IMR-90 (cell line): ENCODE data around the gene SLC8A3. TPM values are rescaled to one million over a fixed set of nuclear protein-coding genes. Genes with fewer than 3 reads are reported as not detected.

ENCODE experiments used
- ATAC-seq: fragments of 200-7000 bp; cut with Tn5 transposase; 2 replicates; pipeline ENCODE4 v1.9.1; 2020; ENCODE audit warnings: low read depth, mild to moderate bottlenecking, moderate library complexity
- BruUV-seq: library from RNA; stranded (reverse); fragments of 400-500 nt; replicated peaks from 2 replicates; lab custom pipeline; 2021; lab: Mats Ljungman, UMichigan
- CTCF ChIA-PET: fragments of 300-600 bp; formaldehyde crosslinking; extraction: SDS; loops from one replicate; lab custom pipeline; 2021; ENCODE audit warnings: antibody characterized with exemption; lab: Yijun Ruan, JAX
- POLR2A ChIA-PET: fragments of 300-600 bp; sonication (Branson Sonifier 250); formaldehyde crosslinking; loops from one replicate; lab custom pipeline; 2022; ENCODE audit warnings: antibody characterized with exemption; ENCODE audit not compliant: unreplicated experiment; lab: Charles Lee
- DNase-seq: peaks from one replicate; pipeline ENCODE4 v3.0.0; 2013
- H2AFZ ChIP-seq: replicated peaks from 2 replicates; pipeline ENCODE3; 2013; ENCODE audit warnings: low read length, mild to moderate bottlenecking; ENCODE audit not compliant: poor library complexity
- H2AK5ac ChIP-seq: 2 replicates; pipeline ENCODE4 v1.6.1; 2013; ENCODE audit warnings: low read depth, low read length, inconsistent platforms
- H2AK9ac ChIP-seq: replicated peaks from 2 replicates; pipeline ENCODE3; 2013; ENCODE audit warnings: mild to moderate bottlenecking, low read depth, low read length, moderate library complexity; ENCODE audit not compliant: poor library complexity
- H2BK120ac ChIP-seq: 2 replicates; pipeline ENCODE4 v1.6.1; 2013; ENCODE audit warnings: low read depth, low read length, inconsistent platforms
- H2BK15ac ChIP-seq: 3 replicates; pipeline ENCODE4 v1.6.1; 2013; ENCODE audit warnings: low read depth, low read length, inconsistent platforms
- H2BK20ac ChIP-seq: 2 replicates; pipeline ENCODE4 v1.6.1; 2013; ENCODE audit warnings: low read depth, mild to moderate bottlenecking, inconsistent platforms, low read length, moderate library complexity
- H2BK5ac ChIP-seq: 2 replicates; pipeline ENCODE4 v1.6.1; 2013; ENCODE audit warnings: mild to moderate bottlenecking, low read depth, low read length, inconsistent platforms; ENCODE audit not compliant: poor library complexity, severe bottlenecking
- H3K14ac ChIP-seq: replicated peaks from 2 replicates; pipeline ENCODE4 v1.6.1; 2013; ENCODE audit warnings: low read depth, low read length, inconsistent platforms
- H3K18ac ChIP-seq: 2 replicates; pipeline ENCODE4 v1.6.1; 2013; ENCODE audit warnings: low read depth, low read length, control low read depth
- H3K23ac ChIP-seq: 2 replicates; pipeline ENCODE4 v1.6.1; 2013; ENCODE audit warnings: low read depth, low read length, inconsistent platforms
- H3K27ac ChIP-seq: 2 replicates; pipeline ENCODE4 v1.5.1; 2013; ENCODE audit warnings: mild to moderate bottlenecking, control low read depth, low read length; ENCODE audit not compliant: insufficient read depth
- H3K27me3 ChIP-seq: 2 replicates; pipeline ENCODE4 v1.6.1; 2013; ENCODE audit warnings: low read length; ENCODE audit not compliant: control insufficient read depth, insufficient read depth
- H3K36me3 ChIP-seq: 2 replicates; pipeline ENCODE4 v1.6.1; 2013; ENCODE audit warnings: low read length, mixed read lengths; ENCODE audit not compliant: control insufficient read depth, insufficient read depth
- H3K4ac ChIP-seq: 2 replicates; pipeline ENCODE4 v1.6.1; 2013; ENCODE audit warnings: low read depth, low read length, inconsistent platforms
- H3K4me1 ChIP-seq: 2 replicates; pipeline ENCODE4 v1.6.1; 2013; ENCODE audit warnings: low read length, mixed read lengths; ENCODE audit not compliant: control insufficient read depth, insufficient read depth
- H3K4me2 ChIP-seq: 2 replicates; pipeline ENCODE4 v1.6.1; 2013; ENCODE audit warnings: low read depth, mild to moderate bottlenecking, control low read depth, low read length, moderate library complexity
- H3K4me3 ChIP-seq: 2 replicates; pipeline ENCODE4 v1.5.1; 2013; ENCODE audit warnings: low read depth, mild to moderate bottlenecking, control low read depth, low read length, moderate library complexity; ENCODE audit not compliant: insufficient read depth
- H3K56ac ChIP-seq: 2 replicates; pipeline ENCODE4 v1.6.1; 2013; ENCODE audit warnings: low read length, inconsistent platforms; ENCODE audit not compliant: insufficient read depth; ENCODE audit errors: extremely low read depth
- H3K79me1 ChIP-seq, 2 experiments: 2 replicates each; pipeline ENCODE4 v1.6.1; 2013; ENCODE audit warnings: low read length in 2 of 2, inconsistent platforms in 1 of 2, low read depth in 1 of 2
- H3K9ac ChIP-seq: 2 replicates; pipeline ENCODE4 v1.6.1; 2013; ENCODE audit warnings: low read depth, low read length, control low read depth
- H3K9me1 ChIP-seq: 2 replicates; pipeline ENCODE4 v1.6.1; 2013; ENCODE audit warnings: low read length, inconsistent platforms; ENCODE audit not compliant: insufficient read depth
- H3K9me3 ChIP-seq: 2 replicates; pipeline ENCODE4 v1.6.1; 2013; ENCODE audit warnings: low read length; ENCODE audit not compliant: control insufficient read depth, insufficient read depth
- H4K20me1 ChIP-seq: 2 replicates; pipeline ENCODE4 v1.6.1; 2013; ENCODE audit warnings: low read length, inconsistent platforms; ENCODE audit not compliant: insufficient read depth
- H4K5ac ChIP-seq: 2 replicates; pipeline ENCODE4 v1.6.1; 2013; ENCODE audit warnings: mild to moderate bottlenecking, low read depth, low read length, control low read depth
- H4K8ac ChIP-seq, 2 experiments: 2 replicates each; pipeline ENCODE4 v1.6.1; 2013; ENCODE audit warnings: low read depth in 2 of 2, low read length in 2 of 2, control low read depth in 1 of 2, inconsistent platforms in 1 of 2
- H4K91ac ChIP-seq: 2 replicates; pipeline ENCODE4 v1.6.1; 2013; ENCODE audit warnings: low read depth, low read length, inconsistent platforms; ENCODE audit not compliant: insufficient read depth
- CEBPB ChIP-seq: IDR thresholded peaks from 2 replicates; pipeline ENCODE4 v1.6.1; 2012; ENCODE audit warnings: low read depth, low read length, improper control_type of control experiment
- ELK1 ChIP-seq: fragments of 150-350 bp; IDR thresholded peaks from 2 replicates; pipeline ENCODE4 v1.6.1; 2016; ENCODE audit warnings: low read depth, mild to moderate bottlenecking, low read length, moderate library complexity, borderline replicate concordance
- MAFK ChIP-seq: IDR thresholded peaks from 2 replicates; pipeline ENCODE4 v1.6.1; 2012; ENCODE audit warnings: low read depth, low read length, improper control_type of control experiment
- MXI1 ChIP-seq: IDR thresholded peaks from 2 replicates; pipeline ENCODE4 v1.6.1; 2012; ENCODE audit warnings: low read depth, mild to moderate bottlenecking, low read length, moderate library complexity, borderline replicate concordance
- SMC3 ChIP-seq: fragments of 150-350 bp; IDR thresholded peaks from 2 replicates; pipeline ENCODE4 v1.6.1; 2016; ENCODE audit warnings: low read depth, mild to moderate bottlenecking, antibody characterized with exemption, low read length, moderate library complexity
- USF2 ChIP-seq: fragments of 150-350 bp; IDR thresholded peaks from 2 replicates; pipeline ENCODE4 v1.6.1; 2017; ENCODE audit warnings: mild to moderate bottlenecking, antibody characterized with exemption, low read length, low read depth
- WGBS, 2 experiments: methylation state at CpG; one replicate each; pipeline versions ENCODE4 v1.1.5 to v1.1.7; 2013; ENCODE audit warnings: missing lambda C conversion rate in 2 of 2; ENCODE audit not compliant: insufficient read length in 1 of 2; ENCODE audit errors: extremely low coverage in 2 of 2; 5-methylcytosine and 5-hydroxymethylcytosine counted together
- dilution Hi-C: fragments of 300-500 bp; cut with HindIII; formaldehyde crosslinking; loops from one replicate; pipeline ENCODE4 v1.14.3; 2018; ENCODE audit warnings: low sequenced_read_pairs; ENCODE audit not compliant: unreplicated experiment
- in situ Hi-C: fragments of 300-500 bp; cut with MboI; formaldehyde crosslinking; loops from 3 replicates; pipeline ENCODE4 v1.14.3; 2019; ENCODE audit warnings: low sequenced_read_pairs, inconsistent platforms, mixed read lengths
- intact Hi-C: fragments of 100-400 bp; cut with micrococcal nuclease; formaldehyde crosslinking; loops from 2 replicates; pipeline ENCODE4 v1.10.0; 2022
- polyA plus RNA-seq, 3 experiments: library from polyadenylated mRNA; depleted of rRNA; stranded (reverse); fragments of >200 nt; gene quantifications; 2 replicates each; pipeline ENCODE4 v1.2.3, GENCODE V29; 2012; ENCODE audit warnings: low replicate concordance in 1 of 3
- total RNA-seq: library from RNA; depleted of rRNA; stranded (reverse); fragments of >200 nt; gene quantifications from 2 replicates; pipeline ENCODE4 v1.2.3, GENCODE V29; 2012

The SLC8A3 gene
- total and polyA plus RNA-seq, 2 of the 4 experiments (the other 2 are of a cell fraction) = under 0.01 TPM; not detected in 1

GRCh38 chr14:70087380-70087697 lies 101.4 kb downstream of the SLC8A3 start:
- no peak overlapping the region for H3K14ac ChIP-seq
- TF ChIP-seq ELK1 = no peak
- TF ChIP-seq MAFK = no peak
- no peak for TF ChIP-seq SMC3
- no peak for TF ChIP-seq CEBPB
- TF ChIP-seq USF2 = no peak
- no peak for TF ChIP-seq MXI1
- H2BK120ac ChIP-seq = no peak overlapping the region
- no peak overlapping the region for H3K9ac ChIP-seq
- dilution Hi-C loops = no loop called here
- no peak overlapping the region for H3K4ac ChIP-seq
- H3K27me3 ChIP-seq = no peaks in the 10 kb centered on the region
- ChIA-PET CTCF (interaction anchor here (0.6 to 1.4 kb wide), 6 partner anchors 12 to 481 kb away, joined by 3 to 5 read pairs (median 4); no protein-coding TSS in a partner anchor), POLR2A (no interaction called here)
- in situ Hi-C loops = no loop called here
- H3K4me3 ChIP-seq = no peak overlapping the region
- H3K27ac ChIP-seq = no peak overlapping the region
- no peak for ATAC-seq
- no peaks in the 10 kb centered on the region for H3K79me1 ChIP-seq
- H4K91ac ChIP-seq = no peak overlapping the region
- DNase-seq = no peak
- H3K56ac ChIP-seq = no peak overlapping the region
- 0% methylated on average over 2 of the region's 2 CpGs; no CpG with 5 or more reads in 1 of the 2 experiments for whole genome bisulfite sequencing, 2 experiments
- no peak overlapping the region for H2BK20ac ChIP-seq
- no peak overlapping the region for H4K5ac ChIP-seq
- no peak overlapping the region for H2AFZ ChIP-seq
- no peak overlapping the region for H2AK9ac ChIP-seq
- H3K4me2 ChIP-seq = no peak overlapping the region
- no peak overlapping the region for H2AK5ac ChIP-seq
- BruUV-seq = no TSS peak
- no peak overlapping the region for H3K23ac ChIP-seq
- no peak overlapping the region for H2BK5ac ChIP-seq
- no peak overlapping the region for H4K8ac ChIP-seq
- H3K9me1 ChIP-seq = no peaks in the 10 kb centered on the region
- H2BK15ac ChIP-seq = no peak overlapping the region
- intact Hi-C loops = loop anchor here (1.0 kb wide), 3 partner anchors 231 to 730 kb away; no protein-coding TSS in a partner anchor
- no peaks in the 10 kb centered on the region for H3K4me1 ChIP-seq
- H3K9me3 ChIP-seq = no peaks in the 10 kb centered on the region
- no peak overlapping the region for H3K18ac ChIP-seq
- no peaks in the 10 kb centered on the region for H3K36me3 ChIP-seq
- no peaks in the 10 kb centered on the region for H4K20me1 ChIP-seq
